GM21360 (cell line): ENCODE measurements around the gene SLIRP.
A peak's percentile ranks its signal among the peaks of the same experiment; 100 is the strongest.
"Not testable (repeated sequence)": the region's sequence is repeated elsewhere in the genome, so short reads cannot be mapped to it uniquely, and the experiment has no call there.

ENCODE experiments used
- ATAC-seq: cut with Tn5 transposase; IDR thresholded peaks from one replicate; pipeline ENCODE4 v1.9.1; 2021; ENCODE audit warnings: mild to moderate bottlenecking, moderate library complexity; ENCODE audit not compliant: unreplicated experiment

SLIRP gene

GRCh38 chr14:77738559-77739250, 30.8 kb downstream of the SLIRP start:
- no peak for ATAC-seq

- ATAC-seq = no peak
Observed at GRCh38 chr14:77741438-77741837, 33.5 kb downstream of the SLIRP start.

DNA sequence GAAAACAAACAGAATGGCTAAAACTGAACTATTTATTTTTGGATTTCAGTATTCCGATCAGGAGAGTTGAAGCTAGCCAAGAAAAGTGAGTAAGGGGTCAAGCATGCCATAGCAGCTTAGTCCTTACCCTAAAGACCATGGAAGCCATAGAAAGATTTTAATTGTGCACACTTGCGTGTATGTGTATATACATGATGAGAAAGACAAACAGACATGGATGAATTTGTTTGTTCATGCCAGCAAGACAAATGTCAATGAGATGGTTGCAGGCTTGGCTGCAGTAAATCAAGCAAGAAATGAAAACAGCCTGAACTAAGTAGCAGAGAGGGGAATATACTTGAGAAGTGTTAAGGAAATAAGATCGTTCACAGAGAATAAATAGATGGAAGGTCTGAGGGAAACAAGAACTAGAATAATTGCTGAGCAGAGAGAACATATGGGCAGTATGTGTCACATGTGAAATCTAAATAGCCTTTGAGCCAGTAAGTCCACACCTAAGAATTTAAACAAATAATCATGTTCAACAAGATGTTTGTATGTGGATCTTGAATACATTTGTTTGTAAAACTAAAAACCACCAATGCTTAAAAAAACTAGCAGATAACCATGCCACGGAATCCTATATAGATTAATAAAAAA, 38.3 kb downstream of the SLIRP start:
- ATAC-seq = no peak

- ATAC-seq = not testable (repeated sequence)
Observed at GRCh38 chr14:77747425-77747824, 39.5 kb downstream of the SLIRP start.

DNA sequence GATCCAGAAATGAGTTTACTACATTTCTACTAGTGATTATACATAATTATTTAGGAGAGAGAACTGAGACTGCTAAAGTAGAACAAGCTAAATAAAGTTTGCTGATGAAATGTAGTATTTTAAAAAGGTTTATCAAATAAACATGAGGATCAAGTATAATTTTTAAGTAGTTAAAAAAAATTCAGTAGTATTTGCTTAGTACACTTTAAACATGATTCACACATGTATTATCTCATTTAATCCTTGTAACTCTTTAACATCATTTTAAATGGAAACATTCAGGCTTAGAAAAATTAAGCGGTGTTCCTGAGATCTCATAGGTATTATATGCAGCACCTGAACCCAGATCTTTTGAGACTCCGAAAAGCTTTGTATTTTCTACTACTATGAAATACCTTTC, 44.4 kb downstream of the SLIRP start:
- no peak for ATAC-seq

DNA sequence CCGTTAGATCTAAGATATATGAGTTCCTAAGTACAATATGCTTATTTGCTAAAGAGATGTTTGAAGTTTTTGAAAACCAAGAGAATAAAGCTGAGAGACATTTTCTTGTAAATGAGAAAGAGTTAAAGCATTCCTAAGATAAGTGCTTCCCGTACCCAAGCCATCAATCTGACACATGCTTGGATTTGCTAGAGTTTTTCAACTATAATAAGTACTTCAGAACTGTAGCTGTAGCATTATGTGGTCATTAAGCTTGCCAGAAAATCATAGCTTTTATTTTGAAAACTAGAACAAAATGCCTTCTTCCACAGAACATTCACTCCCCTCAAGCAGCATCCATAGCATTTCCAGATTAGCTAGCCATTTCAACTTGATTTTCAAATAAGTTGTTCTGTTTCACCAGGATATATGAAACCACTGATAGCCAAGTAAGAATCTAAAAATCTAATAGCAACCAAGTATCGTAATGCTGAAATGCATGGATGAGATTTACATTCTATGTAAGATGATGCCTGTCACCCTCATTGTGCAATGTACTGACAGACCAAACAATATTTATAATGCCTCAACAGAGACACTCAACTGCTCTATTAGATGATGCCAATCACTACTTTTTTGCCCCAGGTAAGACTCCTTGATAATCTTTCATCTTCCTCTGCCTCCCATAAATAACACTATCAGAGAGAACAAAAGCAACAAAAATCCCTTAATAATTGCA, 45.1 kb downstream of the SLIRP start:
- ATAC-seq = no peak

DNA sequence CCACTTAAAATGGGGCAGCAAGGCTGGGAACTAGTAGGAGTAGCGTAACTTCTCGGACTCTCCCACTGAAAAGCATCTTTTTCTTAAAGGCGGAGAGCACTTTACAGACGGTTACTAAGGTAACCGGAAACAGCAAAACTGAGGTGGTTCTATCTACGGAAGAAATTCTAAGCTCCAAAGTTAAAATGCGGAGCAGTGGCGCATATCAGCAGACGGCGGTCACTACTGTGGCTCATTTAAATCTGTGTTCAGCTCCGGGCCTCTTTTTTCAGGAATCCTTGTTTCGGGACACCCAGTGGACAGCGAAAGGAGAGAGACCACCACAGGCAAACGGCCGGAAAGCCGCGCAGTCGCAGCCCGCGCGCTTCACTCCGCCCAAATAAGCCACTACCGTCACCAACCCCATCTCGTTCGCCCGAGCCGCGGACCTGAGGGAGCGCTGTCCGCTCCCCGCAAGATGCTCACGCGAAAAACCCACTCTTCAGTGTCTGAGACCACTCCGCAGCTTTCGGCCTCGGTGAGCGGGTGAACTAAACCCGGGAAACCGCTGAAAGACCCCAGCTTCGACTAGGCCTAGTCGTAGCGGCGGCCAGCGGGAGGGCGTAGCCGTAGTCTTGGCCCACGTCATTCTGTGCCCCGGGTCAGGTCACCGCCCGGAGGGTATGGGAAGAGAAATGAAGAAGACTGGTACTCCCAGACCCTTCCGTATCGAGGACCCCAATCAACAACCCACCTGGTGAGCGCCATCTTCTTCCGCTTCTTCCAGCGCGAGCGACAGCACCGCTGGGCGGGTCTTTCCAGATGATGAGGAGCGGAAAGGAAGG, 52.7 kb downstream of the SLIRP start, which contains the start of gene SNW1:
SNW1 (minus strand) TSS at position 776 of the 824 bp plus-strand sequence; CDS start at position 747, 29 bp downstream.
- ATAC-seq = peak; percentile 95

DNA sequence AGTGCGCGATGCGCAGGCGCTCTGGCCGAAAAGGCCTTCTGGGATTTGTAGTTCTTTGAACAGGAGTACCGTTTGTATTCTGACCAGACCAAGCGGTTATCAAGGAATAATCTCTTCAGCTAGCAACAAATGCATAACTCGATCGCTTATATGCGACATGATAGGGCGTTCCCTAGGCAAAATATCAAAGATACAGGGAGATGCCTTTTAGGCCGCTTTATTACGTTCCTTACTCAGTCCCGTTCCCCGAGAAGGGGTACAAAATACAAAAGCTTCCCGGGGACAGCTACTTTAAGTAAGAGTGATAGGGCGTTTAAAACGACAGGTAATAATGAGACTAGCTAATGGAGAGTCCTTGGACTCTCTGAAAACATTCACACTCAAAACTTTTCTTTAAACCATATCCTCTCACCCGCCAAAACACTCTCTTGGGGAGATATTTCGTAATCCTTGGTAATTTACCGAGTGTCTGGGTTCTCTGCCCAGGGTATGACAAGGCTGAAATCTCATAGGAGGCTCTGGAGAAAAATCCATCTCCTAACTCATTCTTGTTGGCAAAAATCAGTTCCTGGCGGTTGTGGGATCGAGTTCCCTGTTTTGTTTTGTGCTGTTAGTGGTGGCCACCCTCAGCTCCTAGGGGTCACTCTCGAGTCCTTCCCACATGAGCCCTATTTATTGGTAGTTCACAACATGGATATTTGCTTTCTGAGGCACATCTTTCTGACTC, 53.5 kb downstream of the SLIRP start:
- peak; percentile 20 for ATAC-seq

- no peak for ATAC-seq
Observed at GRCh38 chr14:77763316-77763715, 55.4 kb downstream of the SLIRP start.

DNA sequence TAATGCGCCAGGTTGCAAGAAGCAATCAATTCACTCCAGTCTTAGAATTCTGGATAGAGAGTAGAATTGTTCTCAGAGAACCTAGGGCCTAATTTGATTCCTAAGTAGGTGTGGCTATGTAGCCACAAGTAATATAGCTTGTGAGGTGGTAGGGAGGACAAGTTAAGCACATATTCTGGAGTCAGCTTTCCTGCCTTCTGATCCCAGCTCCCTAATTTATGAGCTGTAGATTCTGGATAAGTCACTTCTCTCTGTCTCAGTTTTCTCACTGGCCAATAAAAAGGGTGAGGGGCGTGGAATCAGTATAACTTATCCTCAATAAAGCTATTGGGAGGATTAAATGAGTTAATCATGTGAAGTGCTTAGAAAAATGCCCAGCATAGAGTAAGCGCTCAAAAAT, 56.1 kb downstream of the SLIRP start:
- ATAC-seq = no peak
